ENCODE results near the gene TP53.
A peak's percentile ranks its signal among the peaks of the same experiment; 100 is the strongest.

Gene TP53

DNA sequence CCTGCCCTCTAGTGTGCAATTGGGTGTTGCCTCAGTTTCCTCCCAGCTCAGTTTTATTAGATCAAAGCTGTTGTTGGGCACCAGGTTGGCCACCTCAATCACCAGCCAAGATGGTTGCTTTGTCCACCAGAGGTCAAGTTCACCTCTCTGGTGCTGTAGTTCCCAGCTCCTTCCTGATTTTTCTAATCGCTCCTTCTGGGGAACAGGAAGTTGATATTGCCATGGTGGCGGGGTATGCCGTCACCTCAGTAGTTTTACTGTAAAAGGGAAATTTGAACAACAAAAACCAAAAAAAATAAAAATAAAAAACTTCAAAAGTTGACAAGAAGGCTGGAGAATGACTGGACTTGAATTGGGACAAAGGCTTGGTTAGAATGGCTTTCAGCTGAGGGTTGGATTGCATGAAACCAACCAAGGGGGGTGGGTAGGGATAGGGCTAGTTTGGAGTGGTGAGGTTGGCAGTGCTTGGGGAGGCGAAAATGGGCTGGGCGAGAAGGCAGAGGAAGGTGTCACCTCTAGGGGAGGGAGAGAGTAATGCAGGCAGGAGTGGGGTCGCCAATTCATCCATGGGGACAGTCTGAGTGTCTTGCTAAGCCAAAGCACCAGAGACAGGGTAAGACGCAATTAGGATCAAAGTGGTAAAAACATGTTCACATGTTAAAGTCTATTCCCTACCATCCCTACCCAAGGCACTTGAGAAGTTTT, 23.9 kb upstream of the TP53 start:
- Mint-ChIP-seq H3K4me3 (no peak overlapping the region), H3K36me3 (no peaks in the 10 kb centered on the region), H3K4me1 (peaks cover 16% of the 10 kb centered on the region), H3K27ac (no peak overlapping the region), H3K9me3 (no peaks in the 10 kb centered on the region)
- ATAC-seq, result peak; percentile 26
- no peak for DNase-seq (ENCODE audit: low spot score in 2 of 2)

- H3K4me1 Mint-ChIP-seq, result peaks cover 23% of the 10 kb centered on the region
- no peak overlapping the region for H3K27ac Mint-ChIP-seq
- no peak for DNase-seq (ENCODE audit: low spot score in 2 of 2)
- no peak for ATAC-seq
- no peak overlapping the region for H3K4me3 Mint-ChIP-seq
- H3K9me3 Mint-ChIP-seq, result no peaks in the 10 kb centered on the region
- H3K36me3 Mint-ChIP-seq, result peaks cover 5% of the 10 kb centered on the region
Observed at GRCh38 chr17:7710301-7710700, 23.0 kb upstream of the TP53 start.

- Mint-ChIP-seq H3K27ac (no peak overlapping the region), H3K4me3 (no peak overlapping the region), H3K4me1 (peaks cover 33% of the 10 kb centered on the region), H3K36me3 (peaks cover 5% of the 10 kb centered on the region), H3K9me3 (no peaks in the 10 kb centered on the region)
- ATAC-seq, result no peak
- DNase-seq (ENCODE audit: low spot score in 2 of 2), result no peak
Observed at GRCh38 chr17:7709031-7709430, 21.7 kb upstream of the TP53 start.

GRCh38 chr17:7707858-7708750, 20.8 kb upstream of the TP53 start:
- no peak for DNase-seq (ENCODE audit: low spot score in 2 of 2)
- H3K4me3 Mint-ChIP-seq, result no peak overlapping the region
- H3K9me3 Mint-ChIP-seq, result no peaks in the 10 kb centered on the region
- peaks cover 5% of the 10 kb centered on the region for H3K36me3 Mint-ChIP-seq
- no peak for ATAC-seq
- peaks cover 42% of the 10 kb centered on the region for H3K4me1 Mint-ChIP-seq
- H3K27ac Mint-ChIP-seq, result peak overlapping the region; percentile 21

DNA sequence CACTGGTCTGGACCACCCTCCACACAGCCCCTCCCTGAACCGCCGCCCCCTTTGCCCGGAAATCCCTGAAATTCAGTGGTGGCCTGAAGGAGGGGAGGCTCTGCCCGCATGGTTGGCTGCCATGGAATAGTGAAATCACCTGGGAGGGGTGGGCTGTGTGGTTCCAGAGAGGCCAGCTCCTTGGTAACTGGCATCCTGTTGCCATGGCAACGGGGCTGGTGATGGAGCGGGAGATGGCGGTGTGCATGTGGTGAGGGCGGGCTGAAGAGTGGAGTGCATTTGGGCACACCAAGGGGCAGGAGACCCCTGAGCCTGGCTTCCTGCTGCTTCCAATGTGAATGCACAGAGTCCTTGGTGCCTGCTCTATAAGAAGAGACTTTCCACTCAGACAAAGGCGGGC, 20.2 kb upstream of the TP53 start:
- ATAC-seq (no peak), DNase-seq (ENCODE audit: low spot score in 2 of 2) (no peak)
- H3K4me3 Mint-ChIP-seq, result no peak overlapping the region
- no peaks in the 10 kb centered on the region for H3K9me3 Mint-ChIP-seq
- no peak overlapping the region for H3K27ac Mint-ChIP-seq
- peaks cover 43% of the 10 kb centered on the region for H3K4me1 Mint-ChIP-seq
- H3K36me3 Mint-ChIP-seq, result peaks cover 6% of the 10 kb centered on the region

DNA sequence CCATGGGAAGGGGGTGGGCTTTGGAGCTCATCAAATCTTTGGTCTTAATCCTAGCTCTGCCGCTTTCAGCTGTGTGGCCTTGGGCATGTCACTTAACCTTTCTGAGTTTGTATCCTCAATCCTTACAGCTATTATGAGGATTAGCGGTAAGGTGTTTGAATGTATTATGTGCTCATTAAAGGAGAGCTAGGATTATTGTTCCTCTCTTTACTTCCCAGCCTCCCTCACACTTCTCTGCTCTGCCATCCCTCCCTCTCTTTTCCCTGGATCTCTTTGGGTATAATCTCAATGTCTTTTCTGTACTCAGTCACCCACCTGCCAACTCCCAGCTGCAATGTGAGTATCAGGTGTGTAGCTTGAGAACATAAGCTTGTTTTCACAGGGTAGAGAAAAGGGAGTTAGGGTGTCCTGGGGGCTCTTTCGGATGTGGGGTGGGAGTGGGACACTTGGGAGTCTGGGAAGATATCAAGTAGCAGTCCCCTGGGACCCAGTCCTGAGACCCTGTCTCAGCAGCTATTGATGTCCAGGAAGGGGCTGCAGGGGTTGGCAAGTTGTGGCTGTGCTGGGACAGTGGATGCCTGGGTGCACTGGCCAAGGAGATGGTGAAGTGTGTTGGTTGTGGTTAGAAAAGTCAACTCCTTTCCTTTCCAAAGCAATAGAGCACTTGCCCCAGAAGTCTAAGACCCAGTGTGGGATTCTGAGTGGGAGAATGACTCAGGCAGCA, 19.5 kb upstream of the TP53 start:
- Mint-ChIP-seq H3K36me3 (peaks cover 12% of the 10 kb centered on the region), H3K9me3 (no peaks in the 10 kb centered on the region), H3K4me1 (peaks cover 43% of the 10 kb centered on the region), H3K27ac (no peak overlapping the region), H3K4me3 (peak overlapping the region; percentile 23)
- DNase-seq (ENCODE audit: low spot score in 2 of 2) (no peak), ATAC-seq (no peak)

DNA sequence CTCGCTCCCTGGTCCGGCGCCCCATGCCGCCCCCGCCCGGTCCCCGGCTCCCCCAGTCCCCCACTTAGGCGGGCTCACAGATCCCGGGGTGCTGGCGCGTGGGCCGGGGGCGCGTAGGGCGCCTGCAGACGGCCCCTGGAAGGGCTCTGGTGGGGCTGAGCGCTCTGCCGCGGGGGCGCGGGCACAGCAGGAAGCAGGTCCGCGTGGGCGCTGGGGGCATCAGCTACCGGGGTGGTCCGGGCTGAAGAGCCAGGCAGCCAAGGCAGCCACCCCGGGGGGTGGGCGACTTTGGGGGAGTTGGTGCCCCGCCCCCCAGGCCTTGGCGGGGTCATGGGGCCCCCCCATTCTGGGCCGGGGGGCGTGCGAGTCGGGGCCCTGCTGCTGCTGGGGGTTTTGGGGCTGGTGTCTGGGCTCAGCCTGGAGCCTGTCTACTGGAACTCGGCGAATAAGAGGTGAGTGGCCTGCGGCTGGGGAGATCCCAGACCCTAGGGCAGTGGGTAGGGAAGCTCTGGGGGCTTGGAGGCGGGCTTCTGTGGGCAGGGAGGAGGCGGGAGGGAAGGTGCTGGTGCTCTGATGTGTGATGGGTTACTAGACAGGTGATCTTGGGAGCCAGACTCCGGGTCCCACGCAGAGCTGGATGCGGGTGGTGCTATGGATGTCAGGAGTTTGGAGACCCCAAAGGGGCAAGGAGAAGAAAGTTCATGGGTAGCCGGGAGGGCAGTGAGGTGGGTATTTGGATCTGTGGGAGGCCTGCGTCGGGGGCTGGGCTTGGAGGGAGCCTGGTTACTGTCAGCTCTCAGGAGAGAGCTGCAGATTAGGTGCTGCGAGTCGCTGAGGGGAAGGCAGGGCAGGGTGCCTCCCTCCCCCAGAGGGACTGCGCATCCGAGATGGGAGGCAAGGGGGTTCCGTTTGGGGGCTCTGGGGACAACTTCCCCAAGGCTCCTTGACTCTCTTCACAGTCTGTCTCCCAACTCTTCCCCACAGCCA, 18.3 kb upstream of the TP53 start:
- H3K4me3 Mint-ChIP-seq, result peak overlapping the region; percentile 23
- DNase-seq (ENCODE audit: low spot score in 2 of 2) (no peak), ATAC-seq (peak; percentile 4)
- H3K9me3 Mint-ChIP-seq, result no peaks in the 10 kb centered on the region
- H3K27ac Mint-ChIP-seq, result no peak overlapping the region
- H3K36me3 Mint-ChIP-seq, result peaks cover 25% of the 10 kb centered on the region
- H3K4me1 Mint-ChIP-seq, result peaks cover 38% of the 10 kb centered on the region

DNA sequence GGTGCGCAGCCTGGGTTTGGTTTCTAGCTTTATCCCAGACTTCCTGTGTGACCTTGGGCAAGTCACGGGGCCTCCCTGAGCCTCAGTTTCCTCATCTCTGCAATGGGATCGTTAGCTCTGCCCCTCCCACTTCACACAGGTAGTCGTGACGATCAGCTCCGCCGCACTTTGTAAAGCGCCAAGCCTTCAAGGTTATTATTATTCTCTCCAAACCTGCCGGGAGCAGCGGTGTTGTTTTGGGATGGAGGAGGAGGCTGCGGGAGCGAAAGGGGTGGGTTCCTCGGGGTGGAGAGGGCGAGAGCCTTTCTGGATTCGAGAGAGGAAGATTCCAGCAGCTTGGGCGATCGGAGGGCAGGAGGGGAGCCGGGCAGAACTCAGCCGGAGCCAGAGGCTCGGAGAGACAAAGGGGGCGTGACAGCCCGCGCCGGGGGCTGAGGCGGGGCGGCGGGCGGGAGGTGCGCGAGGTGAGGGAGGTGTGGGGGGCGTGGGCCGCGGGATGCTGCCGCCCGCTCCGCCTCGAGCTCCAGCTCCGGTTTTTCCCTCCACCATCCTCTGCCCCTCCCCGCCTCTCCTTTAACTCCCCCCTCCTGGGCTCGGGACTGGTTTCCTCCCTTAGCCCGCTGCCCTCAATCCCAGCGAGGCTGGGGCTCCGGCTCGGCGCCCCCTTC, 17.4 kb upstream of the TP53 start, which contains the start of gene EFNB3:
Gene EFNB3, plus strand, starts transcription at position 602 of the 668 bp plus-strand sequence. CDS start 397 bp downstream, outside the sequence.
- H3K27ac Mint-ChIP-seq, result peak within 1 kb of the TSS; percentile 56
- no peaks in the 10 kb centered on the region for H3K9me3 Mint-ChIP-seq
- no peak for DNase-seq (ENCODE audit: low spot score in 2 of 2)

DNA sequence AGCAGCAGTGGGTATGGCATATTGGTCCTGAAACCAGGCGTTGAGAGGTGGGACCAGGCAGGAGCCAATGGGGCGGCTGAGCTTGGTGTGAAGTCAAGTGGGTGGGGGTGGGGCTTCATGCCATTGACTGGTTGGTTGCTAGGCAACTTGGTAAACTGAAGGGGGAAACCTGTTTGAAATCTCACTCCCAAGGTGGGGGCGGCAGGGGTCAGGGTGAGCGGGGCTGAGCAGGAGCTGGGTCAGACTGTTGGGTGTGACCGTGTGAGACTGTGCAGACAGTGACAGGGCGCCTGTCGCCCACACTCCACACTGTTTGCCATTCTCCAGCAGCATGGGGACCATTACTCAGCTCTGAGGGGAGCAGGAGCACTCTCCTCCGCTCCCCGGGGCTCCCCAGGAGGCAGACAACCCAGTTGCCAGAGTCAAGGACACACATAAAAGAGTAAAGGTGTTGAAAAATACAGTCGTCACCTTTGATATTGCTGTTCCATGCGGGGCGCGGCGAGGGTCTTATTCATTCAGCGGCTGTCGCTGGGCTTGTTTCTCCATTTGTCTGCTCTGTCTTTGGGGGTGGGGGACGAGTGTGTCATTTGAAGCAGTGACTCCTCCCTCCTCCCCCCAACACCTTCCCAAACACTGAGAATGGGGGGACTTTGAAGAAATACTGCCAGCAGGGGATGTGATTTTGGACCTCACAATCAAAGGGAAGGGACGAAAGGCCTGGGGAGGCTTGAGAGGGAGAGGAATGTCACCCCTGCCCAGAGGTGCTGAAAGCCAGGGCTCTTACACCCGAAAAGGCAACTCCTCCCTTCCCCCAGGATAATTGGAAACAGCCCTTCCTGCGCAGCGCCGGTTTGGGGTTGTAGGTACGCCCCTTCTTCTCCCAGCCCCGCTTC, 16.5 kb upstream of the TP53 start:
- DNase-seq (ENCODE audit: low spot score in 2 of 2), result no peak
- H3K27ac Mint-ChIP-seq, result peak overlapping the region; percentile 56

More for the DNA sequence above, 17.4 kb upstream of the TP53 start, which contains the start of gene EFNB3:
- Mint-ChIP-seq H3K36me3 (peaks cover 33% of the 10 kb centered on the region), H3K4me1 (peaks cover 31% of the 10 kb centered on the region), H3K4me3 (peak within 1 kb of the TSS; percentile 66)
- ATAC-seq, result peak; percentile 9

DNA sequence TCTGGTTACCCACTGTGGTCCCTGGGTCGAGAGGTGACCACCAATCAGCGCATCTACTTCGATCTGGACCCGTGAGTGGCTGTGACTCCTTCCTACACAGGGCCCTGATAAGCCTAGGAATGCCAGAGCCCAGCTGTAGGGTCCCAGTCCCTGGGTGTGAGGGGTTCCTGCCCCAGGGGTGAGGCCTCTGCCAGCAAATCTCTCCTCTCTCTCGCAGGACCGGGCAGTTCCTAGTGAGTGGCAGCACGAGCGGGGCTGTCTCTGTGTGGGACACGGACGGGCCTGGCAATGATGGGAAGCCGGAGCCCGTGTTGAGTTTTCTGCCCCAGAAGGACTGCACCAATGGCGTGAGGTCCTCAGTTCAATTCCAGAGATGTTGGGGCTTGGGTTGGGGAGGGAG, 15.5 kb upstream of the TP53 start:
- no peaks in the 10 kb centered on the region for H3K9me3 Mint-ChIP-seq
- no peak overlapping the region for H3K4me3 Mint-ChIP-seq
- ATAC-seq (no peak), DNase-seq (ENCODE audit: low spot score in 2 of 2) (no peak)
- peaks cover 40% of the 10 kb centered on the region for H3K36me3 Mint-ChIP-seq
- peaks cover 31% of the 10 kb centered on the region for H3K4me1 Mint-ChIP-seq
- no peak overlapping the region for H3K27ac Mint-ChIP-seq

More for the DNA sequence above, 16.5 kb upstream of the TP53 start:
- H3K36me3 Mint-ChIP-seq, result peaks cover 33% of the 10 kb centered on the region
- peaks cover 31% of the 10 kb centered on the region for H3K4me1 Mint-ChIP-seq
- peak overlapping the region; percentile 66 for H3K4me3 Mint-ChIP-seq
- peak; percentile 46 for ATAC-seq
- H3K9me3 Mint-ChIP-seq, result no peaks in the 10 kb centered on the region

- no peak for DNase-seq (ENCODE audit: low spot score in 2 of 2)
- Mint-ChIP-seq H3K27ac (no peak overlapping the region), H3K4me3 (no peak overlapping the region), H3K36me3 (peaks cover 51% of the 10 kb centered on the region), H3K9me3 (no peaks in the 10 kb centered on the region), H3K4me1 (peaks cover 32% of the 10 kb centered on the region)
- ATAC-seq, result no peak
Observed at GRCh38 chr17:7701681-7702080, 14.4 kb upstream of the TP53 start.

DNA sequence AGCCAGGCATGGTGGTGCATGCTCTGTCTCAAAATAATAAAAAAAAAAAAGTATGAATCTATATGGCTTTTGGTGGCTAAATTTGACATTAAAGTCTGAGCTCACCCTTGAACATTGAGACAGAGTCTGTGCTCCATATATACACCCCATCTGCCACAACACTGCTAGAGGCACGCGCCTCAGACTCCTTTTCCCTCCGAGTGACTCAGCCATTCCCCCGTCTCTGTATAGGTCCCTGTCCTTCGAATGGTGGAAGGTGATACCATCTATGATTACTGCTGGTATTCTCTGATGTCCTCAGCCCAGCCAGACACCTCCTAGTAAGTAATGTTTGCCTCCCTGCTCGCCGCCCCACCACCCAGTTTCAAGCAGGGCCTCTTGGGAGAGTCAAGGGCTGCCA, 13.2 kb upstream of the TP53 start:
- no peak for DNase-seq (ENCODE audit: low spot score in 2 of 2)
- ATAC-seq, result no peak
- Mint-ChIP-seq H3K4me1 (peaks cover 26% of the 10 kb centered on the region), H3K4me3 (no peak overlapping the region), H3K36me3 (peaks cover 55% of the 10 kb centered on the region), H3K27ac (no peak overlapping the region), H3K9me3 (no peaks in the 10 kb centered on the region)
